Iris pigment epithelial cell (primary cell): ENCODE data around the gene SELPLG.
"Not testable (repeated sequence)": the region's sequence is repeated elsewhere in the genome, so short reads cannot be mapped to it uniquely, and the experiment has no call there.

Experiments used
- DNase-seq: peaks from one replicate; pipeline ENCODE4 v3.0.0-alpha.2; 2011; ENCODE audit warnings: low read depth

SELPLG gene

DNA sequence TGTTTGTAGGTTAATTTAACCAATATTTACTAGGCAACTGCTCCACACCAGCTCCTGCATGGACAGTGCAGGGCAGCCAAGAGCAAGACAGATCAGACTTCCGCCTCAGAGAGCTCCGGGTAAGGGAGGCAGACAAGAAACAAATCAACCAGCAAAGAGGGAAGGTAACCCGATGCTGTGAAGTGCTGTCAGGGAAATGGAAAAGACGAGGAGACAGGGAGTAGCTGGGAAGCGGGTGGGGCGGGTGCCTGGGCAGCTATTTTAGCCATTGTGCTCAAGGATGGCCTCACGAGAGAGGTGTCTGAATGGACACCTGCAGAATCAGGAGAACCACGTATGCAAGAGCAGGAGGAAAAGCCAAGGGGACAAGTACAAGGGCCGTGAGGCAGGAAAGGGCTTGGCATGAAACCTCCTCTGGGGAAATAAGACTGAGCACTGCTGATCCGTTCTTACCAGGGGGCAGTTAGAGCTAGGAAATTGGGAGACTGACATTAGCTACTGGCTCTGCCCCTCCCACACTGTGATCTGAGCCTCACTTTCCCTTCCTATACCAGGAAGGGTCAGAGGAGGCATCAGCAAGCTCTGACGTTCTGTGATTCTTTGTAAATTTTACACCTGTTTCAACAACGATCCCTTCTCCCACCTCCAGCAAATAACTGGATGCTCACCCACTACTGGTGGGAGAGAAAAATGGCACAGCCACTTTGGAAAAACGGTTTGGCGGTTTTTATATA is 29.3 kb downstream of the SELPLG start:
- DNase-seq = no peak

- DNase-seq = no peak
Observed at GRCh38 chr12:108603743-108604142, 30.0 kb downstream of the SELPLG start.

GRCh38 chr12:108602976-108603704 is 30.6 kb downstream of the SELPLG start:
- DNase-seq = no peak

DNA sequence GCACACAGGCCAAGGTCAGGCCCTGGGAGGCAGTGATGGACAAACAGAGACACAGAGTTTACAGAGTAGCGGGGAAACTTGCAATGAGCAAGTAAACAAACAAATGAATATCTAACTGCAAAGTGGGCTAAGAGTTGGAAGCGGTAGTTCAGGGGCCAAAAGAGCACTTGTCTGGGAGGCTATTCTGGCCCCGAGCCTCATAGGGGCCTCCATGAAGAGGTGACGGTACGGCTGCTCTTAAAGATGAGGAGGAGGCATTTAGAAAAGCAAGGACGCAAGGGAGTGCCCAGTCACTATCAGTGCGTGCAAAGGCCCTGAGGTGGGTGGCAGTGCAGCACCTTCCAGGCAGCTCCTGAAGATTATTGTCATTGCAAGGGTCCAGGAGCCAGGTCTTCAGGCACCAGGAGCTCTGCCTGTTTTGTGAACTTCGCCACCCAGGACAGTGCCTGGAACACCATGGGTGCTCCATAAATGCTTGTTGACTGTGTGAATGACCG is 31.4 kb downstream of the SELPLG start:
- no peak for DNase-seq

DNA sequence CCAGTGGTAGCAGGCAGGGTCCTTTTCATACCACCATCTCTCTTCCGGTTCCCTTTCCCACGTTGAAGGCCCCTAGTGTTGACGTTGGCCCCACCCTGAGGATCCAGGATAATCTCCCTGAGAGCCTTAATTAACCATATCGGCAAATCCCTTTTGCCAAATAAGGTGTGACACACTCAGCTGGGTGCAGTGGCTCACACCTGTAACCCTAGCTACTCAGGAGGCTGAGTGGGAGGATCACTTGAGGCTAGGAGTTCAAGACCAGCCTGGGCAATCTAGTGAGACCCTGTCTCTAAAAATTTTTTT is 33.0 kb downstream of the SELPLG start:
- no peak for DNase-seq

DNA sequence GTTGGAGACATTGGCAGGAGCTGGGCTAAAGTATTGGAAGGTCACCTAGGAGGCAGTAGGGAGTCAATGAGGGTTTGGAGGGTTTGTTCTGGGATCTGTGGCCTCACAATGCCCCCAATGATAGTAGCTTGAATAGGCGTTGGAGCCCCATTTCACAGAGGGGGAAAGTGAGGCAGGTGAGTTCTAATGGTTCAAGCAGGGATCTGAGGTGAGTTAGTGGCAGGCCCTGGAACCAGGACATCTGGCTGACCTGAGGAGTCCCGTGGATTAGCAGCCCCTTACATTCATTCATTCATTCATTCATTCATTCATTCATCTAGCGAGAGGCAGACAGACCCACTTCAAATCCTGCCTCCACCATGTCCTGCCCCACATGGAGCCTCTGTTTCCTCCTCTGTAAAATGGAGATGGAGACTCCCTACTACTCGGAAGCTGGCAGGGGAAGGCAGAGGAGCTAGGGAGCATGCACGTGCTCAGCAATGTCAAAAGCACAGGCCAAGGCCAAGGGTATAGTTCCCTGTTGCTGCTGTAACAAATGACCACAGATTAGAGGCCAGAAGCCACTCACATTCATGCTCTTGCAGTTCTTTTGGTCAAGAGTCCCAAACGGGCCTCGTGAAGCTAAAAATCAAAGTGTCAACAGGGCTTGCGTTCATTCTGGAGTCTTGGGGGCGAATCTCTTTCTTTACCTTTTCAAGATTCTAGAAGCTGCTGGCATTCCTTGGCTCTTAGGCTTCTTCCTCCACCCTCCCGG is 33.6 kb downstream of the SELPLG start:
- DNase-seq = no peak

- DNase-seq = no peak
Observed at GRCh38 chr12:108599541-108599940, 34.2 kb downstream of the SELPLG start.

DNA sequence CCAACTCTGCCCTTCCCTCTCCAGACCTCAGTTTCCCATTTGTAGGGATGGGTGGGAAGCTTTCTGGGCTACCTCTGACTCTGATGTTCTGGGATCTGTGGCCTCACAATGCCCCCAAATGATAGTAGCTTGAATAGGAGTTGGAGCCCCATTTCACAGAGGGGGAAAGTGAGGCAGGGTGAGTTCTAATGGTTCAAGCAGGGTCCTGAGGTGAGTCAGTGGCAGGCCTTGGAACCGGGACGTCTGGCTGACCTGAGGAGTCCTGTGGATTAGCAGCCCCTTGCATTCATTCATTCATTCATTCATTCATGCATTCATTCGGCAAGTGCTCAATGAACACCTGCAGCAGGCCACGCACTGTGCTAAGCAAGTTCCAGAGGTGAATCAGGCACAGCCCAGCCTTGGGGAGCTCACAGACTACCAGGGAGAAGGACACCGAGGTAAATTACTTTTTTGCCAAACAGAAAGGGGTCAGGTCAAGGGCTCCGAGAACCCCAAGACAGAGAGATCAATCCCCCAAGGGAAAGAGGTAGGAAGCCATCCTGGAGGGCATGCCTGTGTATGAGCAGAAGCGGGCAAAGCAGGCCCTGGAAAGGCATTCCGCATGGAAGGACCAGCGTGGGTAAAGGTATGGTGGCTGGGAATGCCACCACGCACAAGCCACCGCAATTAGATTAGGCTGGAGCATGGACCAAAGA is 35.0 kb downstream of the SELPLG start:
- no peak for DNase-seq

GRCh38 chr12:108597559-108598471 is 35.9 kb downstream of the SELPLG start, which contains the start of gene TMEM119:
Gene TMEM119 (minus strand): TSS chr12:108598084. CDS start chr12:108592383, 5,701 bp downstream.
- DNase-seq = no peak

- DNase-seq = no peak
Observed at GRCh38 chr12:108596854-108597558, 36.7 kb downstream of the SELPLG start.

- DNase-seq = no peak
Observed at GRCh38 chr12:108595711-108596647, 37.7 kb downstream of the SELPLG start.

- DNase-seq = no peak
Observed at GRCh38 chr12:108594960-108595710, 38.6 kb downstream of the SELPLG start.

- DNase-seq = no peak
Observed at GRCh38 chr12:108594323-108594903, 39.3 kb downstream of the SELPLG start.

- no peak for DNase-seq
Observed at GRCh38 chr12:108592033-108592909, 41.4 kb downstream of the SELPLG start.

DNA sequence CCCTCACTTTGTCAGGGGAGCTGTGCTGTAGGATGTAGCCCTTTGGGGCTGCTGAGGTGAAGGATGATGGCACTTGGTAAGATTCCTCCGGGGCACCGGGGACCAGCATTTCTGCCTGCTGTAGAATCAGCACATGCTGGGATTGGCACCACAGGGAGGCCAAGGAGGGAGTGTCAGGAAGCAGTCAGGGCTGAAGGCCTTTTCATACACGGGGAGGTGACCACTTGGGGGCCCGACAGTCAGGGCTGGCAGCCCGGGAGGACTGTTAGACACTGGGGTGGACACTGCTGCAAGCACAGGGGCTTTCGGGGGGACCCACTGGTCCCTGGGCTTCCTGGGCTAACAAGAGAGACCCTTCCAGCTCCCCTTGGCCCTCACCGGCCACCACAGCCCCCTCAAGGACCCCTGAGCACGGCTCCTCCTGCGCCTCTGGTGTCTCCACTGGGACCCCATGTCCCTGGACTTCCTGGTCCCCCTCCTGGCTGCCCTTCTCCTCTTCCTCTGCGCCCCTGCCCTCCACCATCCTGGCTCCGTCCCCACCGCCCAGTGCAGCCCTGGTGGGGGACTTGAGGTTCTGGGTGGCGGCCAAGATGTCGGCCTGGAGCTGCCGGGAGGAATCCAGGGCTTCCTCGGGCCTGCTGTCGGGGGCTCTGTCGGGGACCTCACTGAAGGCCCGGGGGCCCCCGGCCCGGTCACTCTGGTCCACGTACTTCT is 42.3 kb downstream of the SELPLG start:
- no peak for DNase-seq

DNA sequence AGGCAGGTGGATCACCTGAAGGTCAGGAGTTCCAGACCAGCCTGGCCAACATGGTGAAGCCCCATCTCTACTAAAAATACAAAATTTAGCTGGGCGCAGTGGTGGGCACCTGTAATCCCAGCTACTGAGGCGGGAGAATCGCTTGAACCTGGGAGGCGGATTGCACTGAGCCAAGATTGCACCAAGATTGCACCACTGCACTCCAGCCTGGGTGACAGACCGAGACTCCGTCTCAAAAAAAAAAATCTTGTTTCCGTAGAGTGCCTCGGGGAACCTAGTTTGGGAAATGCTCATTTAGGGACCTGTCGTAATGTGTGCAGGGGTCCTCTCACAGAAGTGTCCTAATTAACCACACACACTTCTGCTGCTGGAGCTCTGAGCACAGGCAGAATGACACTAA is 43.2 kb downstream of the SELPLG start:
- not testable (repeated sequence) for DNase-seq
